HG03025 (cell line): ENCODE data around the gene PTPRE.
"Not testable (repeated sequence)": the region's sequence is repeated elsewhere in the genome, so short reads cannot be mapped to it uniquely, and the experiment has no call there.

Experiments used
- ATAC-seq: cut with Tn5 transposase; IDR thresholded peaks from one replicate; pipeline ENCODE4 v1.9.1; 2021; ENCODE audit warnings: mild to moderate bottlenecking, moderate library complexity; ENCODE audit not compliant: unreplicated experiment, low FRiP score

The PTPRE gene

GRCh38 chr10:127977357-127978009, 70.6 kb downstream of the PTPRE start:
- ATAC-seq = no peak

GRCh38 chr10:127978481-127978880, 71.6 kb downstream of the PTPRE start:
- no peak for ATAC-seq

GRCh38 chr10:127979045-127979444, 72.1 kb downstream of the PTPRE start:
- ATAC-seq = no peak

GRCh38 chr10:127979566-127979965, 72.7 kb downstream of the PTPRE start:
- no peak for ATAC-seq

- ATAC-seq = no peak
Measured at GRCh38 chr10:127980898-127981297, 74.0 kb downstream of the PTPRE start.

GRCh38 chr10:127982601-127983000, 75.7 kb downstream of the PTPRE start:
- ATAC-seq = no peak

GRCh38 chr10:127983344-127984100, 76.6 kb downstream of the PTPRE start:
- ATAC-seq = no peak

GRCh38 chr10:127984945-127985344, 78.0 kb downstream of the PTPRE start:
- no peak for ATAC-seq

- no peak for ATAC-seq
Measured at GRCh38 chr10:127986531-127987466, 79.9 kb downstream of the PTPRE start.

- no peak for ATAC-seq
Measured at GRCh38 chr10:127987467-127988380, 80.8 kb downstream of the PTPRE start.

- no peak for ATAC-seq
Measured at GRCh38 chr10:127989481-127990012, 82.6 kb downstream of the PTPRE start.

- ATAC-seq = not testable (repeated sequence)
Measured at GRCh38 chr10:127990132-127990788, 83.4 kb downstream of the PTPRE start.

GRCh38 chr10:127990846-127991542, 84.1 kb downstream of the PTPRE start:
- ATAC-seq = no peak

GRCh38 chr10:127991543-127992255, 84.8 kb downstream of the PTPRE start:
- no peak for ATAC-seq

GRCh38 chr10:127992376-127992775, 85.5 kb downstream of the PTPRE start:
- no peak for ATAC-seq

- ATAC-seq = no peak
Measured at GRCh38 chr10:127993056-127993690, 86.3 kb downstream of the PTPRE start.

GRCh38 chr10:127995939-127996338, 89.0 kb downstream of the PTPRE start:
- no peak for ATAC-seq
